Hepatocyte (in vitro differentiated cells): Measurements from ENCODE around the gene GSC2. TPM values are rescaled to one million over a fixed set of nuclear protein-coding genes. Genes with fewer than 3 reads are reported as not detected.

ENCODE experiments used
- DNase-seq: peaks from one replicate; pipeline ENCODE4 v3.0.0-alpha.2; 2016; ENCODE audit warnings: low spot score
- H2AFZ ChIP-seq: fragments of 200-600 bp; sonication (generic); 2 replicates; pipeline ENCODE4 v1.6.0; 2016; ENCODE audit warnings: antibody characterized with exemption, mild to moderate bottlenecking
- H3K27ac ChIP-seq: fragments of 200-600 bp; sonication (generic); 2 replicates; pipeline ENCODE4 v1.5.1; 2016; ENCODE audit warnings: mild to moderate bottlenecking
- H3K27me3 ChIP-seq: fragments of 200-600 bp; sonication (generic); 2 replicates; pipeline ENCODE4 v1.6.1; 2016
- H3K36me3 ChIP-seq: fragments of 200-600 bp; sonication (generic); replicated peaks from 2 replicates; pipeline ENCODE4 v1.5.1; 2016; ENCODE audit warnings: low read depth; ENCODE audit not compliant: insufficient read depth
- H3K4me1 ChIP-seq: fragments of 200-600 bp; sonication (generic); 2 replicates; pipeline ENCODE4 v1.5.1; 2016; ENCODE audit warnings: mild to moderate bottlenecking, moderate library complexity; ENCODE audit not compliant: insufficient read depth
- H3K4me2 ChIP-seq: fragments of 200-600 bp; sonication (generic); 2 replicates; pipeline ENCODE4 v1.6.0; 2016
- H3K4me3 ChIP-seq: fragments of 200-600 bp; sonication (generic); 2 replicates; pipeline ENCODE4 v1.5.1; 2016; ENCODE audit warnings: mild to moderate bottlenecking
- H3K79me2 ChIP-seq: fragments of 200-600 bp; sonication (generic); 2 replicates; pipeline ENCODE4 v1.6.0; 2017; ENCODE audit warnings: mild to moderate bottlenecking
- H3K9me2 ChIP-seq: fragments of 200-600 bp; sonication (generic); replicated peaks from 2 replicates; pipeline ENCODE4 v1.6.0; 2017; ENCODE audit warnings: mild to moderate bottlenecking; ENCODE audit not compliant: insufficient read depth
- H3K9me3 ChIP-seq: fragments of 200-600 bp; sonication (generic); 2 replicates; pipeline ENCODE4 v1.5.1; 2016; ENCODE audit warnings: low read depth, mild to moderate bottlenecking
- H4K20me1 ChIP-seq: fragments of 200-600 bp; sonication (generic); 2 replicates; pipeline ENCODE4 v1.6.0; 2016; ENCODE audit warnings: mild to moderate bottlenecking; ENCODE audit not compliant: insufficient read depth, poor library complexity, severe bottlenecking
- EZH2 ChIP-seq: fragments of 200-600 bp; sonication (generic); IDR thresholded peaks from 2 replicates; pipeline ENCODE4 v1.6.1; 2016; ENCODE audit warnings: antibody characterized with exemption, mild to moderate bottlenecking, borderline replicate concordance
- EZH2phosphoT487 ChIP-seq: fragments of 200-600 bp; sonication (generic); IDR thresholded peaks from one replicate; pipeline ENCODE4 v1.6.1; 2018; ENCODE audit warnings: antibody characterized with exemption, mild to moderate bottlenecking, low read depth, moderate library complexity; ENCODE audit not compliant: unreplicated experiment, severe bottlenecking
- WGBS: methylation state at CpG from one replicate; pipeline ENCODE4 v1.1.6; 2016; ENCODE audit warnings: low lambda C conversion rate; ENCODE audit errors: missing lambda C conversion rate; 5-methylcytosine and 5-hydroxymethylcytosine counted together
- polyA plus RNA-seq: library from polyadenylated mRNA; unstranded; fragments of >200 nt; fragmentation: Nextera tagmentation; extraction: Ambion mirVana; gene quantifications from 2 replicates; pipeline ENCODE4 v1.2.1, GENCODE V29; 2016
- total RNA-seq: library from RNA; depleted of rRNA; stranded (reverse); fragments of >200 nt; gene quantifications from 2 replicates; pipeline ENCODE4 v1.2.3, GENCODE V29; 2014
- TF ChIP-seq, protein P1 (sequence below): fragments of 200-600 bp; sonication (generic); IDR thresholded peaks from 2 replicates; pipeline ENCODE4 v1.5.1; 2016; ENCODE audit warnings: antibody characterized with exemption, mild to moderate bottlenecking; ENCODE audit not compliant: poor library complexity

Gene GSC2
- total and polyA plus RNA-seq, 2 experiments from 2014 or later: not detected

DNA sequence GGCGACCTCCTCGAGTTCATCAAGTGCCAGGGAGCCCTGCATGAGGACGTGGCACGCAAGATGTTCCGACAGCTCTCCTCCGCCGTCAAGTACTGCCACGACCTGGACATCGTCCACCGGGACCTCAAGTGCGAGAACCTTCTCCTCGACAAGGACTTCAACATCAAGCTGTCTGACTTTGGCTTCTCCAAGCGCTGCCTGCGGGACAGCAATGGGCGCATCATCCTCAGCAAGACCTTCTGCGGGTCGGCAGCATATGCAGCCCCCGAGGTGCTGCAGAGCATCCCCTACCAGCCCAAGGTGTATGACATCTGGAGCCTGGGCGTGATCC is 18.4 kb downstream of the GSC2 start:
- Histone ChIP-seq H3K4me2 (no peak overlapping the region), H3K9me3 (no peaks in the 10 kb centered on the region), H3K27me3 (no peaks in the 10 kb centered on the region), H3K27ac (no peak overlapping the region), H3K36me3 (no peaks in the 10 kb centered on the region), H3K4me1 (no peaks in the 10 kb centered on the region), H4K20me1 (no peaks in the 10 kb centered on the region), H2AFZ (no peak overlapping the region), H3K9me2 (no peaks in the 10 kb centered on the region), H3K4me3 (no peak overlapping the region), H3K79me2 (no peaks in the 10 kb centered on the region)
- 97% methylated on average over 19 of the region's 19 CpGs for WGBS
- TF ChIP-seq EZH2phosphoT487 (no peak), EZH2 (no peak)
- TF ChIP-seq, protein P1, sequence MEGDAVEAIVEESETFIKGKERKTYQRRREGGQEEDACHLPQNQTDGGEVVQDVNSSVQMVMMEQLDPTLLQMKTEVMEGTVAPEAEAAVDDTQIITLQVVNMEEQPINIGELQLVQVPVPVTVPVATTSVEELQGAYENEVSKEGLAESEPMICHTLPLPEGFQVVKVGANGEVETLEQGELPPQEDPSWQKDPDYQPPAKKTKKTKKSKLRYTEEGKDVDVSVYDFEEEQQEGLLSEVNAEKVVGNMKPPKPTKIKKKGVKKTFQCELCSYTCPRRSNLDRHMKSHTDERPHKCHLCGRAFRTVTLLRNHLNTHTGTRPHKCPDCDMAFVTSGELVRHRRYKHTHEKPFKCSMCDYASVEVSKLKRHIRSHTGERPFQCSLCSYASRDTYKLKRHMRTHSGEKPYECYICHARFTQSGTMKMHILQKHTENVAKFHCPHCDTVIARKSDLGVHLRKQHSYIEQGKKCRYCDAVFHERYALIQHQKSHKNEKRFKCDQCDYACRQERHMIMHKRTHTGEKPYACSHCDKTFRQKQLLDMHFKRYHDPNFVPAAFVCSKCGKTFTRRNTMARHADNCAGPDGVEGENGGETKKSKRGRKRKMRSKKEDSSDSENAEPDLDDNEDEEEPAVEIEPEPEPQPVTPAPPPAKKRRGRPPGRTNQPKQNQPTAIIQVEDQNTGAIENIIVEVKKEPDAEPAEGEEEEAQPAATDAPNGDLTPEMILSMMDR: no peak
- no peak for DNase-seq

- Histone ChIP-seq H3K27ac (no peak within 1 kb of the TSS), H3K9me3 (no peaks in the 10 kb centered on the region), H3K4me3 (no peak within 1 kb of the TSS), H3K4me1 (no peaks in the 10 kb centered on the region), H2AFZ (no peak within 1 kb of the TSS), H3K9me2 (no peaks in the 10 kb centered on the region), H3K4me2 (no peak within 1 kb of the TSS), H3K79me2 (no peaks in the 10 kb centered on the region), H3K27me3 (no peaks in the 10 kb centered on the region), H4K20me1 (no peaks in the 10 kb centered on the region), H3K36me3 (no peaks in the 10 kb centered on the region)
- DNase-seq: no peak
- TF ChIP-seq EZH2phosphoT487 (no peak), EZH2 (no peak)
- TF ChIP-seq, protein P1: no peak
- WGBS: 89% methylated on average over 27 of the region's 27 CpGs
Observed at GRCh38 chr22:19130959-19131684, 19.0 kb downstream of the GSC2 start, which contains the start of gene TSSK2. TSSK2 (plus strand) TSS chr22:19131308; CDS start chr22:19131400, 92 bp downstream.

- no peak overlapping the region for H3K4me2 ChIP-seq
Observed at GRCh38 chr22:19129871-19130270, 20.2 kb downstream of the GSC2 start.

More at GRCh38 chr22:19129871-19130270, 20.2 kb downstream of the GSC2 start:
- Histone ChIP-seq H3K4me1 (no peaks in the 10 kb centered on the region), H3K79me2 (no peaks in the 10 kb centered on the region), H3K9me2 (no peaks in the 10 kb centered on the region), H3K4me3 (no peak overlapping the region), H4K20me1 (no peaks in the 10 kb centered on the region), H3K9me3 (no peaks in the 10 kb centered on the region), H3K27me3 (no peaks in the 10 kb centered on the region), H3K36me3 (no peaks in the 10 kb centered on the region), H3K27ac (no peak overlapping the region), H2AFZ (no peak overlapping the region)
- 89% methylated on average over 8 of the region's 8 CpGs for WGBS
- TF ChIP-seq, protein P1: no peak
- TF ChIP-seq EZH2: no peak
- no peak for TF ChIP-seq EZH2phosphoT487
- DNase-seq: no peak
